ENCODE measurements around the gene VPS50.
A peak's percentile ranks its signal among the peaks of the same experiment; 100 is the strongest.
"Not testable (repeated sequence)": the region's sequence is repeated elsewhere in the genome, so short reads cannot be mapped to it uniquely, and the experiment has no call there.

The VPS50 gene

DNA sequence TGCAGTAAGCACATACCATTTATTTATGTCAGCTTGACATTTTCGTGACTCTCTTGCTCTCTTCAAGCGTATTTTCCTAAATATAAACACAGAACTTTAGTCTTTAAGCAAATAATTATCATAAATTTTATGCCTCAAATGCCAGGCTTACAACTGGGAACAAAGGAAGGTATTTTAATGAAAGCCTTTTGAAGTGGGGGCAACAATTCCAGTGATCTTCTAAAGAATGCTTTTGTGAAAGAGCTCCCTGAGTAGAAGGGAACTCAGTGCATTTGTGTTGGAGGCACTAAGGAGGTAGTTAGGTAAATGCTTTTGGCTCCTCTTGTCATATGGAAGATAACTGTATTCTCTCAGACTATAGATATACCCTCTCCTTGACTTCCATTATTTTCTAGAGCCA, 104.9 kb downstream of the VPS50 start:
- DNase-seq (ENCODE audit: low spot score), result no peak

DNA sequence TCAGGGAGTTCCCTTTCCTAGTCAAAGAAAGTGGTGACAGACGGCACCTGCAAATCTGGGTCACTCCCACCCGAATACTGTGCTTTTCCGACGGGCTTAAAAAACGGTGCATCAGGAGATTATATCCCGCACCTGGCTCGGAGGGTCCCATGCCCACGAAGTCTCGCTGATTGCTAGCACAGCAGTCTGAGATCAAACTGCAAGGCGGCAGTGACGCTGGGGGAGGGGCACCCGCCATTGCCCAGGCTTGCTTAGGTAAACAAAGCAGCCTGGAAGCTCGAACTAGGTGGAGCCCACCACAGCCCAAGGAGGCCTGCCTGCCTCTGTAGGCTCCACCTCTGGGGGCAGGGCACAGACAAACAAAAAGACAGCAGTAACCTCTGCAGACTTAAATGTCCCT, 110.0 kb downstream of the VPS50 start:
- not testable (repeated sequence) for DNase-seq (ENCODE audit: low spot score)

DNA sequence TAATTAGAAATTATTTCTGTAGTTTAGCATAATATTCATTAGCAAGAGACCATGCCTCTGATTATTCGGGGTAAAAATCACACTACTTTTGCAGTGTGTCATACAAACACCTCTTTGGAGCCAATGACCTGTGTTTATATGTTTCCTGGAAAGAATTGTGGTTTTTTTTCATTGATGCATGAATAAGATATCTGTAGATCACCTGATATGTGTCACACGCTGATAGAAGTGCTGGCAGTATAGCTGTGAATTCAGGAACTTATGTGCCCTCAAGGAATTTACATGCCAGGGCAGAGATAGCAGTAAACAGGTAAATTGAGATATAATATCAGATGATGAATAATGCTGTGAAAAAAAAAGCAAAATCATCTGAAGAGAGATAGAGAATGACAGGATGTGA, 118.2 kb downstream of the VPS50 start:
- DNase-seq (ENCODE audit: low spot score), result no peak

DNA sequence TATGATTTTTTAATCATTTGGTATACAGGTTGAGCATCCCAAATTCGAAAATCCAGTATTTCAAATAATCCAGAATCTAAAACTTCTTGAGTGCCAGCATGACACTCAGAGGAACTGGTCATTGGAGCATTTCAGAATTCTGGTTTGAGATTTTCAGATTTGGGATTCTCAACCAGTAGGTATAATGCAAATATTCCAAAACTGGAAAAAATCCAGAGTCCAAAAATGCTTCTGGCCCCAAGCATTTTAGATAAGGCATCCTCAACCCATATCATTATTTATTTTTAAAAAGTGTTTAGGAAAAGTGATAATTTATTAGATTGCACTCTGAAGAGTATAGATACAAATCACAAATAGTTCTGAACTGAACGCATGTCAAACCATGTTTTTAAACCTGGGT, 120.7 kb downstream of the VPS50 start:
- DNase-seq (ENCODE audit: low spot score), result no peak

DNA sequence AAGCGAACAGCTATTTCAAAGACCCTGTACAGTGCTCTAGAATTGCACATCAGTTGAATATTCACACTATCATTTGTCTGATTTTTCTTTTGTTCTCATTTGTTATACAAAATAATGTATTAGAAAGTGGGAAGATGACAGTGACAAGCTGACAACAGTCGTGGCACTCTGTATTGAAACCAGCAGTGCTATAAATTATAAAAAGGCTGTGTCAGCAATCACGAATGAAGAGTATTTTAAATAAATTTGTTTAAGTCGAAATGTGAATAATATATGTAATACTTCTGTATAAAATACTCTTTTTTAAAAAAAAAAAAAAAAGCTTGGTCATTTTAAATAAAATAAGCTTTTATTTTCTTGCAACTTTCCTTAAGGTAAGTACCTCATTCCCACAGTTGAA, 122.6 kb downstream of the VPS50 start:
- no peak for DNase-seq (ENCODE audit: low spot score)

DNA sequence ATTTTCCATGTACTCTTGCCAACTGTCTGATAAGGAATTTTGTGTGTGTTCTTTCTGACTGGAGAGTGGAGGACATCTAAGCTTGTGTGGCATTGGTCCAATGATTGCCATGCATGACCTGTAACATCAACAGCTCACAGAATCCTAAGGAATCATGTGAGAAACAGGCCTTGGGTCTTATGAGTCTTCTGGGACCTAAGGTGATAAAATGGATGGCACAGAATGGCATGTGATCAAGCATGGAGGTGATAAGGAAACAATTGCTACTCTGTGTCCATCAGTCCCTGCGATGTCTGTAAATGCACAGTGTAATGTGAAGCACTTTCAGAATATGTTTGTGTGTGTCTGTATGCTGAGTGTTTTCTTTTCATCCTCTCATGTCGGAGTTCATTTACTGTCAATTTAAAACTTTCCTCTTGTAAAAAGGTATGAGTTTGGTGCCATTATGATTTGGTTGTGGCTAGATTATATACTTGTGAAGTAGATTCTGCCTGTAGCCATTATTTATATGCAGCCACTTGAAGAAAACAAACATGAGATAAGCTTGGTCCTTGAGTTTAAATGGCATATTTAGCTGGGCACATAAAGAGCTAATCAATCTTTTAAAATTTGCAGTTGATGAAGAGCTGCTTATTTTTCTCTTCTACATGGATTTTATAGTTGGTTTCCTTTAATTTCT, 127.5 kb downstream of the VPS50 start:
- no peak for DNase-seq (ENCODE audit: low spot score)

DNA sequence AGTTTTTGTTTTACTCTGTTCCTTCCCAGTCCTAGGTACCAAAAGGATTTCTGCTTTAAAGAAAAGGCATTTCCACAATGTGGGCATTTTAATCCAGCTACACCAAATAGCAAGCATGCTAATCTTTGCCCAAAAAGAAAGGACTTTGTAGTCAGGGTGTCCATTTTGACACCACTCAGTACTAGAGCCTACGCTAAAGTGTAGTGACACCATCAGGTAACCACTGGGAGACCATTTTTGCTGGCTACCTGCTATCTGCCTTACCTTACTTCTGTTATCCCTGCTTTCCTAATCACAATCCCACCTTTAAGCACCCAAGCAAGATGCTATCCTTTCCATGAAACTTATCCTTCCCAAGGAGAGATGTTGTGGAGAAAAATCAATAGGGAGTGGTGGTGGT, 129.7 kb downstream of the VPS50 start:
- DNase-seq (ENCODE audit: low spot score), result no peak

DNA sequence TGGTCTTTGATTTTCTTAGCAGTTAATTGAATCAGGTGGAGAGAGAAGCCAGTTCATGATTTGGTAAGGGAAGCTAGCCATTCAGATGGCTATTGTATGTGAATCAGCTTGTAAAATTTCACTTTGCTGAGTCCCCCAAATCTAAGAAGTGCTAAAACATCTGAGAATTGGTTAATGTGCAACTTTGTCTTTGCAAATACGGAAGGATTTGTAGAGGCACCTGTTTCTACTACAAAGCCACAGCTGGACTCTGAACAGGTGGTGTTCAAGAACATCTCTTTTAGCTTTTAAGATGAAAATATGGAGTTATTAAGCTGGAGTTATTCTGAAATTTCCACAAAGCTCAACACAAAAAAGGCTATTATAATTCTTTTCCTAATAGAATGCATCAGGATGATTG, 132.6 kb downstream of the VPS50 start:
- DNase-seq (ENCODE audit: low spot score), result no peak

DNA sequence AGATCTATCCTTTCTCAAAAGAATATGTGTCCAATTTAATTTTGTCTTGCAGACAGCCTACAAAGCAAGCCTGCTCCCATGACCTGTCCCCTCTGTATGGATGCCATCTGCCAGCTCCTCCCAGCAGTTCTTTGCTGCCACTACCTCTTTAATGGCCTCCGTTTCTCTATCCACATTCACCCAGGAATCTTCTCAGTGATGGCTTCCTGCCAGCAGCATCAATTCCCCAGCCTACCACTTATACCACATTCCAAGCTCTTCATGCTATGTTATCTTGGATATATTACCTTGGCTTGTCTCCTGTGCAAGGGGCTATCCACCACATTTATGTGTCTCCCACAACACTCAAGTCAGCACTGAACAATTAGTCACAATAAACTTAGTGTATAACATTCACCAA, 133.2 kb downstream of the VPS50 start:
- no peak for DNase-seq (ENCODE audit: low spot score)

DNA sequence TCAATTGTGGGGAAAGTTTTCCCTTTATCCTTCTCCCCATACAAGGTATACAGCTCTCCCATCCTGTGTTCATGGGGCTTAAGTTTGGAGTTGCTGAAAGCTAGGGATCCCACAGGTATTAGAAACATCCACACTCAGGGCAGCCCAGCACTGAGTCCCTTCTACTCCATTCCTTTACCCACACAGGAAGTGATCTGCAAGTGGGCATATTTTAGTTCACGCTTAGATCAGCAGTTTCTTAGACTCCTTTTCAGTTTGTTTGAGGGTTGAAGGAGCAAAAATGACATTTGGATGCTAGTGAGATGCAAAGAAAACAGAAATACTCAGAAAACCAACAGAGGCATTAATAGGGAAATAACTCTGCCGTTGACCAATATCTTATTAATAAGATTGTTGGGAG, 134.7 kb downstream of the VPS50 start:
- no peak for DNase-seq (ENCODE audit: low spot score)

DNA sequence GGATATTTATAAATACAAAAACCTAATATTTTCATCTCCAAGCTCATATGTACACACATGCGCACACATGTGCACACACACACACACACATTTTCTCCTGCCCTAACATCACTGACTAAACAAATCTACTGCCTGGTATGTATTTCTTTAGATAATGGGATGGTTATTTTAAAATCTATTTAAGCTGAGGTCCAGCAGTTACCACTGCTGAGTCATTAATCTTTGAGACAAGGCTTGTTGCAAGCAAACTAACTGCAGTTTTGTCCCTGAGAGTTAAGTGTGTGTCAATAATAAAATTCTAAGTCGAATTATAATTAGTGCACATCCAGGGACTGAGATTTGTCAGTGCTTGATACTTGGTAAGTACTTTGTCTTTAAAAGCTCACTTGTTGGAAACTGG, 135.1 kb downstream of the VPS50 start:
- no peak for DNase-seq (ENCODE audit: low spot score)

DNA sequence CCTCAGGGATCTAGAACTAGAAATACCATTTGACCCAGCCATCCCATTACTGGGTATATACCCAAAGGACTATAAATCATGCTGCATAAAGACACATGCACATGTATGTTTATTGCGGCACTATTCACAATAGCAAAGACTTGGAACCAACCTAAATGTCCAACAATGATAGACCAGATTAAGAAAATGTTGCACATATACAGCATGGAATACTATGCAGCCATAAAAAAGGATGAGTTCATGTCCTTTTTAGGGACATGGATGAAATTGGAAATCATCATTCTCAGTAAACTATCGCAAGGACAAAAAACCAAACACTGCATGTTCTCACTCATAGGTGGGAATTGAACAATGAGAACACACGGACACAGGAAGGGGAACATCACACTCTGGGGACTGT, 138.8 kb downstream of the VPS50 start:
- not testable (repeated sequence) for DNase-seq (ENCODE audit: low spot score)

DNA sequence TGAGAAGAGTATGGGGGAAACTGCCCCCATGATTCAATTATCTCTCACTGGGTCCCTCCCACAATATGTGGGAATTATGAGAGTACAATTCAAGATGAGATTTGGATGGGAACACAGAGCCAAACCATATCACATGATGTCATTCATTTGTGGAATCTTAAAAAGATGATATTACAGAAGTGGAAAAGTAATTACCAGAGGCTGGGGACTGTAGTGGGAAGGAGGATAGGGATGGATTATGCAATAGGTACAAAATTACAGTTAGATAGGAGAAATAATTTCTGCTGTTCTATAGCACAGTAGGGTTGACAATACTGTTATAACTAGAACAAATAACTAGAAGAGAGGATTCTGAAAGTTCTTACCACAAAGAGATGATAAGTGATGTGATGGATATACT, 141.4 kb downstream of the VPS50 start:
- DNase-seq (ENCODE audit: low spot score), result no peak

DNA sequence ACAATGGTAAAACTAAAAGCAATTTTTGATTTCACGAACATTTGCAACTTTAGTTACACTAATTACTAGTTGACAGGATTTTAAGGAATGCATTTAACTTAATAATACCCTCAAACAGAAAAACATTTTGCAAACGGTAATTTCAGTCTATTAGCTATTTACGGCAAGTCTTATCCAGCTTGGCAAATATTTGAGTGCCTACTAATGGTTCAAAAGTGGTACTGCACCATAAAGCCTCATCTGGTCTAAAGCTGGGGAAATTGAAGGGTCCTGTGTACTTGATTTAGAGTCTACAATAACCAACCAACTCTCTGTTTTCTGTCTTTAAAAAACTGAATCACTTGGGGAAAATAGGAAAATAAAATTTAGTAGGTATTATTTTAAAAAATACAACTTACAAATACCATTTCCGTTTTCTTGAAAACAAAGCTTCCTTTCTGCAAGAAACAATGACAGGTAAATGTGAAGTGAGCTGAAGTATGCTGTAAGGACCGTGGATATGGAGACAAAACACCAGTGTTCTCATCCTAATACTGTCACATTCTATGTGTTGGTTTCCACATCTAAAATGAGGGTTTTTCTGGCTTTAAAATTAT, 142.3 kb downstream of the VPS50 start:
- peak; percentile 36 for DNase-seq (ENCODE audit: low spot score)

DNA sequence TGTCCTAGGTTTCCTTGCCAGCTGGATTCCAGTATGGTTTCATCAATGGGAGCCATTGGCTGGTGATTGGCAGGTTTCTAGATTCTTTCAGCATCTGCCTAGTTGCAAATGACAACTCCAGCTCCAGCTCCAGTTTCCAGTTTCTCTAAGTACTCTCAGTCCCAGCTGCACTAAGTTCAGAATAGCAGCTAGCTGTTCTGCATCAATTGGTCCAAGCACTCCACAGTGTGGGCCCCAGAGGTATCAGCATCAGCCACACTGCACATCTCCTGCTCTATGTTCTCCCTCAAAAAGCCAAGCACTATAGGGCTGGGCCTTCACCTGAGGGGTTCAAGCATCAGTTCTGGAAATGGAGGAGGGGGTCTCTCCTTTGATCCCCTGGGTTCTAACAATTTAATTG, 143.4 kb downstream of the VPS50 start:
- DNase-seq (ENCODE audit: low spot score), result no peak

DNA sequence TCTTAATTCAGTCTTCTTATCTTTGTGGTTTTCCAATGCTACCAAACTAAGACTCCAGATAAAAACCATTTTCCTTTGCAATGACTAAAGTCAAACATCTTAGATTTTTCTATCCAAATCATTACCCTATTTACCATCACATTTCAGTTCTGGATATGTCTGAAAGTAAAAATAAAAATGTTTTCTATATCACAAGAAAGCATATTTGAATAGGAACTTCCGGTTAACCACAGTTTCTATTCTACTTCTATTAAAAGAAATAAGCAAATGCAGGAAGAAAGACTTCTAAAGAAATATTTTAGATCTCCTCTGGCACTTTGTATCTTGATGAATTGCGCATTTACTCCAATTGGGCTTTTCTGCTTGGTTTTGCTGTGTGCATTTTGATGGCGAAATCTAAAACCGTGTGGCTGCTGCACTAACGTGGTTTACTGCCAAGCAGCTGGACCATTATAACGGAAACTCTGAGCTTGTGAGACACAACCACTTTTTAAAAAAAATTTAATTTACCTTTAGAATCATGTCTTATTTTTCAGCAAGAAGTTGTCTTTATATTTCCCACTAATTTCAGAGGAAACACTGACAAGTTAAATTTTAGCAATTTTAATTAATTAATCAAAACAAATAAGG, 146.1 kb downstream of the VPS50 start:
- no peak for DNase-seq (ENCODE audit: low spot score)

DNA sequence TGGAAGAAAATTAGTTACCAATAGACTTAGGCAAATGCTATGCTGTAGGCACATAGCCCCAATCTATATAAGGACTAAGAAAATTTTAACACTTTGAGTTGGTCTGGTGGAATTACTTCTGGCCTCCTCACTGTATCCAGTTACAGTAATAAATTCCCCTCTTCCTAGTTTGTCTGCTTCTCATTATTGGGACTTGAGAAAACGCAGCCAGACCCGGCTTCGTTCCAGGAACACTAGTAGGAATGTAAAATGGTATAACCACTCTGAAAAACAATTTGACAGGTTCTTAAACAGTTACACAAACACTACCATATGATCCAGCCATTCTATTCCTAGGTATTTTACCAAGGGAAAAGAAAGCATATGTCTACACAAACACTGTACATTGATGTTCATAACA, 150.2 kb downstream of the VPS50 start:
- no peak for DNase-seq (ENCODE audit: low spot score)

DNA sequence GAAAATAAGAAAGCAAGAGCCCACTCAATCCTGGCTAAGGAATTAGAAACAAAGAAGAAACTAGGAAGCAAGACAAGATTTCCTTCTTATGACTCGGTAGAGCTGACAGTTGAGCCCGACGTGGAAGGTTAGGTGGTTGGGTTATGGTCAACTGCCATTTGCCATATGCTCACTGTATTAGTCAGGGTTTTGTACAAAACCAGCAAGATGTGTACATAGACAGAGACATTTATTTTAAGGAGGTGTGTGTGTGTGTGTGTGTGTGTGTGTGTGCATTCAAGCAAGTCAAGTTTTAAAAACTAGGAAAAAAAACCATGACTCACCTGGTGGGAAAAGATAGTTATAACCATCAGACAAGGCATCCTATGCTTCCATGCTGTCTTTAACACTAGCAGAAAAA, 158.5 kb downstream of the VPS50 start:
- no peak for DNase-seq (ENCODE audit: low spot score)

DNA sequence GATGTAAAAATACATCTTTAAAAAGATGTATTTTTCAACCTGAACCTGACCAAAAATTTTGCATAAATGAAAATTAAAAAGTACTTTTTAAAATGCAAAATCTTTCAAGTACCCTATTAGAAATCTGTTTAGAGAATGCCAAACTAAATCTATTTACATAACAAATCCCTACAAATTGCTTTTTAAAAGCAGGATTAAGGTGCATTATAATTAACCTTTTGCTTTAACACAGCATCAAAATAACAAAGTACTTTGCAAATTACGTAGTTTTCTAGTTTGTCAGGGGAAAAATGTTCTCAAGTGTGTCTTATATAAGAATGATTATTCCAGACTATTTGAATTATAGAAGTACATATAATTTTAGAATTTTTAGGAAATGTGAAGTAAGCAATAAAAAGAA, 160.8 kb downstream of the VPS50 start:
- DNase-seq (ENCODE audit: low spot score), result no peak

DNA sequence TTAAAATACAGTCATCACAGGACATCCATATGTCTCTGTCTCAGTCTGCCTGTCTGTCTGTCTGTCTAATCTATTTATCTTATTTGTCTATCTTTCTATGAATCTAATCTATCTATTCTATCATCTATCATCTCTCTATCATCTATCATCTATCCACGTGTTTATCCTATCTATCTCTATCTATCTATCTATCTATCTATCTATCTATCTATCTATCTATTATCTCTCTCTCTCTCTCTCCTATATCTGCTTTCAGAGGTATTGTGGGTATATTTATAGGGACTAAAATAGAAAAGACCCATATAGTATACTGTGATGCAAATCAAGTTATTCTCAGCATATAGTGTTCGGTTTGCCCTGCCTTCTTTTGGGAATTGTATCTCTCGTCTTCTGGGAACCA, 167.5 kb downstream of the VPS50 start:
- DNase-seq (ENCODE audit: low spot score), result no peak

DNA sequence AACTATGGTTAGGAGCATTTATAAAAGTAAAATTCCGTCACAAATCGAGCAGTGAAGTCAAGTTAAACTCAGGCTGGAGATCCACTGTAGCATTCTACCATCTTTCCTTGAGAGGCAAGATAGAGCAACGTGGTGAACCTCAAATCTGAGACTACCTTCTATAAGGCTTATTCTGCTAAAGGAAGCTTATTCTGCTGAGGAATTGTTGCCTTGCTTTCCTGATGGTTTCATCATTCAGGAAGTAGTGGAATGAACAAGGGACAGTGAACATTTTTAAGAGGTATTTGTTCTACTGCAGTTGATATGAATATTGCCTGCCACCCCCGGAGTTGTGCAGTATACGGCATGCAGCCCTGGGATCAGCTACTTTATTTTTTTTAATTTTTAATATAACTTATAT, 170.8 kb downstream of the VPS50 start:
- DNase-seq (ENCODE audit: low spot score), result no peak

DNA sequence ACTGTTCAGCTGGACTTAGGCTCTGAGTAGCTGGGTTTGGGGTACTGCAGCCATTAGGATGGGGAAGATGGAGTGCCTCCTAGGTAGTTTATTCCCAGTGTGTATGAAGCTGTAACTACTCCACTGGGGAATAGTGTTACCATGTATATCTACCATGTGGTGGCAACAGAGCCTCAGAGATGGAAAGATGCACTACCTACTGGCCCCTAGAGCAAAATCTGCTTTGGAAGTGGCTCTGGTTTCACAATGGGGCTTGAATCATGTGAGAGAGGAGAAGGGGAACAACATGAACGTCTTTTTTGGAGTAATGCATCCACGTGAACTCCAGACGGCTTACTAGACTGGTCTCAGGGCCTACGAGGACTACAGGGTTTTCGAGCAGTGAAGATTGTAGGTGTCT, 175.1 kb downstream of the VPS50 start:
- DNase-seq (ENCODE audit: low spot score), result no peak

DNA sequence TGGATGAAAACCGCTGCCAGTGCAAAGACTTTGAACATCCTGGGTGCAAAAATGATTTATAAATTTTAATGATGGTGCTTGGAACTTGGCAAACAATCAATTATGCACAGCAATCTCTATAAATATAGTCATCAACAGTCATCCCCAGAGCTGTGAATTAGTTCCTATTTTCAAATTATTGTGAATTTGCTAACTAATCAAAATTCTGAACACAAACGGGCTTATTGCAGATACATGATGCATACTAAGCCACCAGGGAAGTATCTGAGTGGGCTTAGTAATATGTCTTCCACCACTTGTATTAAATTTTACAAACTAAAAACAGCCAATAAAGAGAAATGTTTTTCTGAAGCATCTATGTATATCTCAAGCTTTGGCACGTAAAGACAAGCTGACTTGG, 177.2 kb downstream of the VPS50 start:
- no peak for DNase-seq (ENCODE audit: low spot score)
